Prostate gland (tissue), 2 donors: ENCODE measurements around the gene CRYBG1.

ENCODE experiments used
- POLR2A ChIP-seq: fragments of 450-650 bp; IDR thresholded peaks from one replicate; pipeline ENCODE4 v1.6.1; 2016; ENCODE audit warnings: antibody characterized with exemption, mild to moderate bottlenecking
- TF ChIP-seq, protein P1 (sequence below), 4 experiments: fragments of 200-600 bp in 2 of 4; fragments of 450-650 bp in 2 of 4; sonication (generic) in 2 of 4; IDR thresholded peaks; 1 replicate in 3 of 4; 2 replicates in 1 of 4; pipeline ENCODE4 v1.5.1; 2016 to 2019; ENCODE audit warnings: antibody characterized with exemption in 4 of 4, mild to moderate bottlenecking in 2 of 4, moderate library complexity in 2 of 4

DNA sequence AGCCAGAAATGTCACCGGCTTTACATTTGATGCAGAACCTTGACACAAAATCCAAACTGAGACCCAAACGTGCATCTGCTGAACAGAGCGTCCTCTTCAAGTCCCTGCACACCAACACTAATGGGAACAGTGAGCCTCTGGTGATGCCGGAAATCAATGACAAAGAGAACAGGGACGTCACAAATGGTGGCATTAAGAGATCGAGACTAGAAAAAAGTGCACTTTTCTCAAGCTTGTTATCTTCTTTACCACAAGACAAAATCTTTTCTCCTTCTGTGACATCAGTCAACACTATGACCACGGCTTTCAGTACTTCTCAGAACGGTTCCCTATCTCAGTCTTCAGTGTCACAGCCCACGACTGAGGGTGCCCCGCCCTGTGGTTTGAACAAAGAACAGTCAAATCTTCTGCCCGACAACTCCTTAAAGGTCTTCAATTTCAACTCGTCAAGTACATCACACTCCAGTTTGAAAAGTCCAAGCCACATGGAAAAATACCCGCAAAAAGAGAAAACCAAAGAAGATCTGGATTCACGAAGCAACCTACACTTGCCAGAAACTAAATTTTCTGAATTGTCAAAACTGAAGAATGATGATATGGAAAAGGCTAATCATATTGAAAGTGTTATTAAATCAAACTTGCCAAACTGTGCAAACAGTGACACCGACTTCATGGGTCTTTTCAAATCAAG is 160.3 kb downstream of the CRYBG1 start:
- TF ChIP-seq POLR2A = no peak
- TF ChIP-seq, protein P1, sequence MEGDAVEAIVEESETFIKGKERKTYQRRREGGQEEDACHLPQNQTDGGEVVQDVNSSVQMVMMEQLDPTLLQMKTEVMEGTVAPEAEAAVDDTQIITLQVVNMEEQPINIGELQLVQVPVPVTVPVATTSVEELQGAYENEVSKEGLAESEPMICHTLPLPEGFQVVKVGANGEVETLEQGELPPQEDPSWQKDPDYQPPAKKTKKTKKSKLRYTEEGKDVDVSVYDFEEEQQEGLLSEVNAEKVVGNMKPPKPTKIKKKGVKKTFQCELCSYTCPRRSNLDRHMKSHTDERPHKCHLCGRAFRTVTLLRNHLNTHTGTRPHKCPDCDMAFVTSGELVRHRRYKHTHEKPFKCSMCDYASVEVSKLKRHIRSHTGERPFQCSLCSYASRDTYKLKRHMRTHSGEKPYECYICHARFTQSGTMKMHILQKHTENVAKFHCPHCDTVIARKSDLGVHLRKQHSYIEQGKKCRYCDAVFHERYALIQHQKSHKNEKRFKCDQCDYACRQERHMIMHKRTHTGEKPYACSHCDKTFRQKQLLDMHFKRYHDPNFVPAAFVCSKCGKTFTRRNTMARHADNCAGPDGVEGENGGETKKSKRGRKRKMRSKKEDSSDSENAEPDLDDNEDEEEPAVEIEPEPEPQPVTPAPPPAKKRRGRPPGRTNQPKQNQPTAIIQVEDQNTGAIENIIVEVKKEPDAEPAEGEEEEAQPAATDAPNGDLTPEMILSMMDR (IDR thresholded peaks at IDR 0.05) = no peak
